Activated CD8-positive, alpha-beta memory T cell treated with anti-CD3 and anti-CD28 coated beads for 48 hours (primary cell): ENCODE results near the gene TOR1A.
"Not testable (repeated sequence)": the region's sequence is repeated elsewhere in the genome, so short reads cannot be mapped to it uniquely, and the experiment has no call there.

Experiments used
- DNase-seq, 3 experiments: peaks; one replicate each; pipeline ENCODE4 v3.0.0-alpha.2; 2020; ENCODE audit warnings: low read depth in 2 of 3, low spot score in 2 of 3

The TOR1A gene

GRCh38 chr9:129783516-129784361 is 40.2 kb downstream of the TOR1A start:
- DNase-seq, result peak; percentile 42 to 61 (median 54)

DNA sequence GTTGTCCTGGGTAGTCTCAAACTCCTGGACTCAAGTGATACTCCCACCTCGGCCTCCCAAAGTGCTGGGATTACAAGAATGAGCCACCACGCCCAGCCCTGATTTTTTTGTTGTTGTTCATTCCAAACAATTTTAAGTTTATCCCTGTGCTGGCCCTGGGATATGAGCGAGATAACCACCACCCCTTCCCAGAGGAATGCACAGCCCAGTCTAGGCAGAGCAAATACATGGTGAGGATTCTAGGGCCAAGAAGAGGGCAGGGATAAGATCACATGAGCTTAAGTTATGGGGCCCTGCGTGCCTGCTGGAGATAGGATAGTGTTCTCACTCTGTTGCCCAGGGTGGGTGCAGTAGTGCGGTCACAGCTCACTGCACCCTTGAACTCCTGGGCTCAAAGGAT is 42.0 kb downstream of the TOR1A start:
- no peak for DNase-seq

DNA sequence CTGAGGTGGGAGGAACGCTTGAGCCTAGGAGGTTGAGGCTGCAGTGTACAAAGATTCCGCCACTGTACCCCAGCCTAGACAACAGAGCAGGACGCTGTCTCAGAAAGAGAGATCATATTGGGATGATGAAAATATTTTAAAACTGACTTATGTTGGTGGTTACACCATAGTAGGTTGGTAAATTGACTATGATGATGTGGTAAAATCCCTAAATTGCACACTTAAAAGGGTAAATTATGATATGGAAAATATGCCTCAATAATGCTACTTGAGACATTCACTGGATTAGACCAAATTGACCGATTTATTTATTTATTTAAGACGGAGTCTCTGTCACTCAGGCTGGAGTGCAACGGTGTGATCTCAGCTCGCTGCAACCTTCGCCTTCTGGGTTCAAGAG is 42.8 kb downstream of the TOR1A start:
- no peak for DNase-seq

GRCh38 chr9:129779560-129780190 is 44.3 kb downstream of the TOR1A start:
- DNase-seq, result no peak

DNA sequence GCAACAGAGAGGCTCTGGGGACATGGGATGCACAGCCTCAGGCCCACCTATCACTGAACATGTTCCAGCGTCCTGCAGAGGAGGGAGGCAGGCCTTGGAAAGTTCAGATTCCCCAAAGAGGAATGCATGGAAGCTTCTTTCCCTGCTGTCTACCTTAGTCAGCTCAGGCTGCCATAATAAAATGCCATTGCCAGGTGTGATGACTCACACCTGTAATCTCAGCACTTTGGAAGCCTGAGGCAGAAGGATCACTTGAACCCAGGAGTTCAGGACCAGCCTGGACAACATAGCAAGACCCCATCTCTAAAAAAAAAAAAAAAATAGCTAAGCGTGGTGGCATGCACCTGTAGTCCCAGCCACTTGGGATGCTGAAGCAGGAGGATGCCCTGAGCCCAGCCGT is 45.5 kb downstream of the TOR1A start:
- DNase-seq, result no peak

- DNase-seq, result no peak
These were observed 46.2 kb downstream of the TOR1A start for GRCh38 chr9:129777769-129778130.

GRCh38 chr9:129776938-129777768 is 46.8 kb downstream of the TOR1A start:
- peak; percentile 36 to 59 (median 45) for DNase-seq

- no peak for DNase-seq
These were observed 47.4 kb downstream of the TOR1A start for GRCh38 chr9:129776566-129776937.

DNA sequence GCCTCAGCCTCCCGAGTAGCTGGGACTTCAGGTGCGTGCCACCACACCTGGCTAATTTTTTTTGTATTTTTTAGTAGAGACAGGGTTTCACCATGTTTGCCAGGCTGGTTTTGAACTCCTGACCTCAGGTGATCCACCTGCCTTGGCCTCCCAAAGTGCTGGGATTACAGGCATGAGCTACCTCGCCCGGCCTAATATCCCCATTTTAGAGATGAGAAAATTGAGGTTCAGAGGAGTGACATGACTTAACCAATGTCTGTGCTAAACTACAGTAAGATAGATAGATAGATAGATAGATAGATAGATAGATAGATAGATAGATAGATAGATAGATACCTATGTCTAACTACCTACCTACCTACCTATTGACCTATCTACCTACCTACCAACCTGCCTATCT is 47.8 kb downstream of the TOR1A start:
- DNase-seq, result not testable (repeated sequence)

GRCh38 chr9:129775448-129775798 is 48.5 kb downstream of the TOR1A start:
- DNase-seq, result no peak

DNA sequence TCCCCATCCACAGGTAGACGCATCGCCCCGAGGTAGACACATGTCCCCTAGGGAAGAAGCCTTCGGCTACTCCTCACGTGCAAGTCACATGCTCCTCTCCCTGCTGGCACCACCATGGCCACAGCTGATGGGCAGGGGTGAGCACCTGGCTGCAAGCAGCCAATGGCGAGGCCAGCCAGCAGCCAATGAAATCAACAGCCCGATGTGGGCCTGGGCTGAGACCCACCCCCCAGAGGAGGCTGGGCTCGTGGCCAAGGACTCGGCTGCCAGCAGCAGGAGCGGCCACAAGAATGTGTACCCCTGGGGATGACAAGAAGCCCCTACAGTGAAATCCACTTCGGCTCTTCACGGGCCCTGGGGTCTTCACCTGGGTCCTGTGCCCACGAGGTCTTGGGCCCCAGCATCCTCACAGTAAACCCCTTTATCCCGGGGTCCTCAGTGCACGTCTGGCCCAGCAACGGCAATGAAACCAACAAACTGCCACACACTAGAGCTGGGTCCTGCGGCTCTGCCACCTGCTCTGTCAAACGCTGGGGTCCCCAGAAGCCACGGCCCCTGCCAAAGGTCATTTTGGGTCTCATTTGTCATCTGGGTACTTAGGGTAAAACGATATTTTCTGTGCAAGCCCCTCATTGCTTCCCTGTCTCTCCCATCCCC is 49.0 kb downstream of the TOR1A start:
- no peak for DNase-seq

- DNase-seq, result no peak
These were observed 50.5 kb downstream of the TOR1A start for GRCh38 chr9:129773262-129774048.

- DNase-seq, result no peak
These were observed 53.2 kb downstream of the TOR1A start for GRCh38 chr9:129770741-129771140.

DNA sequence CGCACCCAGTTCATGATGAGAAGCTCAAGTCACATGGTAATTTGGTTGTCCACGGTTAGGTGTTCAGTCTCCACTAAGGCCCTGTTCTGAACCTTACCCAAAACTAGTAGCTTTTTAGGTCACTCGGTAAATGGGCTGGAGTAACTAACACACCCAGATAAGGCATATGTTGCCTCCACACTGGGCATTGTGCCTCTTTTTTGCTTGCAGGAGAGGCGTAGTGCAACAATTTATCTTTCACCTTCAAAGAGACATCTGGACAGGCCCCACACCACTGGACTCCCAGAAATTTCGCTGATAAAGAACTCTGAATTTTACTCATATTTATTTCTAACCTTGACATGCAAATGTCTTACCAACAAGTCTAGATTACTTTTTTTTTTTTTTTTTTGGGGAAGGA is 54.3 kb downstream of the TOR1A start:
- no peak for DNase-seq

DNA sequence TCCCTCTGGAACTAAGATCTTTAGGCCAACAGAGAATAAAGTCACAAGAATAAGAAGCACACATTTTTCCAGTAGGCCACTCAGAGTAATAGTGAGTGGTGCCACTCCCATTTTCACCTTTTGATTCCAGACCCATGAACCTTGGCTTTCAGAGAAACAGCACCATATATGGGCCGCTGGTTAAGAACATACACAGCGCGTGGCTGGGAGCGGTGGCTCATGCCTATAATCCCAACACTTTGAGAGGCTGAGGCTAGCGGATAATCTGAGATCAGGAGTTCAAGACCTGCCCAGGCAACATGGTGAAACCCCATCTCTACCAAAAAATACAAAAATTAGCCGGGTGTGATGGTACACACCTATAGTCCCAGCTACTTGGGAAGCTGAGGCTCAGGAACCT is 55.5 kb downstream of the TOR1A start:
- DNase-seq, result no peak

DNA sequence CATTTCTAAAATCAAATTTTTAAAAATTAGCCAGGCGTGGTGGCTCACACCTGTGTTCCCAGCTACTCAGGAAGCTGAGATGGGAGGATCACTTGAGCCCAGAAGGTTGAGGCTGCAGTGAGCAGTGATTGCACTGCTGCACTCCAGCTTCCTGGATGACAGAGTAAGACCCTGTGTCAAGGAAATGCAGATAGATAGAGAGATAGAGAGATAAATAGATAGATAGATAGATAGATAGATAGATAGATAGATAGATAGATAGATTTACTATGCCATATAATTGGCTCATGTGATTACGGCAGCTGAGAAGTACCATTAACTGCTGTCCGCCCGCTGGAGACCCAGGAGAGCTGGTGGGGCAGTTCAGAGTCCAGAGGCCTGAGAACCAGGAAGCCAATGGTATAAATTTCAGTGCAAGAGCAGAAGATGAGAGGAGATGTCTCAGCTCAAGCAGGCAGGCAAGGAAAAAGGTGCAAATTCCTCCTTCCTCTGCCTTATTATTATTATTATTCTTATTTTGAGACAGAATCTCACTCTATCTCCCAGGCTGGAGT is 58.1 kb downstream of the TOR1A start:
- no peak for DNase-seq

GRCh38 chr9:129762985-129763926 is 60.7 kb downstream of the TOR1A start:
- DNase-seq, result no peak
